Panc1 (cell line): ENCODE data around the gene ZFYVE27. TPM values are rescaled to one million over a fixed set of nuclear protein-coding genes. Genes with fewer than 3 reads are reported as not detected.

Source experiments
- ATAC-seq: fragments of 200-7000 bp; cut with Tn5 transposase; 2 replicates; pipeline ENCODE4 v1.9.1; 2020; ENCODE audit warnings: mild to moderate bottlenecking, moderate library complexity
- Bru-seq: library from RNA; stranded (reverse); fragments of 400-500 nt; gene quantifications from one replicate; lab custom pipeline; 2021; lab: Mats Ljungman, UMichigan
- BruChase-seq, 2 experiments: library from RNA; stranded (reverse); fragments of 400-500 nt; gene quantifications; one replicate each; lab custom pipeline; 2021; lab: Mats Ljungman, UMichigan
- BruUV-seq: library from RNA; stranded (reverse); fragments of 400-500 nt; replicated peaks from 2 replicates; lab custom pipeline; 2021; lab: Mats Ljungman, UMichigan
- CTCF ChIA-PET: fragments of 300-600 bp; sonication (Branson Sonifier 250); formaldehyde crosslinking; loops from one replicate; lab custom pipeline; 2022; ENCODE audit warnings: antibody characterized with exemption; lab: Charles Lee
- POLR2A ChIA-PET: fragments of 300-600 bp; sonication (Branson Sonifier 250); formaldehyde crosslinking; loops from one replicate; lab custom pipeline; 2022; ENCODE audit warnings: antibody characterized with exemption; lab: Charles Lee
- DNase-seq: peaks from one replicate; pipeline ENCODE4 v3.0.0-alpha.2; 2010; ENCODE audit warnings: low read depth, low spot score
- H3K27ac ChIP-seq: 2 replicates; pipeline ENCODE4 v1.5.1; 2011; ENCODE audit warnings: mild to moderate bottlenecking, low read length, inconsistent platforms
- H3K27me3 ChIP-seq: fragments of 200-500 bp; sonication (Bioruptor generic); 2 replicates; pipeline ENCODE4 v1.6.0; 2014; ENCODE audit warnings: low read length, inconsistent platforms; ENCODE audit not compliant: control insufficient read depth, insufficient read depth
- H3K36me3 ChIP-seq: fragments of 200-500 bp; sonication (Bioruptor generic); 2 replicates; pipeline ENCODE4 v1.5.1; 2014; ENCODE audit warnings: inconsistent platforms, mild to moderate bottlenecking, low read length, moderate library complexity; ENCODE audit not compliant: control insufficient read depth, insufficient read depth
- H3K4me1 ChIP-seq: 2 replicates; pipeline ENCODE4 v1.5.1; 2011; ENCODE audit warnings: inconsistent platforms, mild to moderate bottlenecking, low read length, moderate library complexity; ENCODE audit not compliant: control insufficient read depth, insufficient read depth
- H3K4me3 ChIP-seq, 2 experiments: 2 replicates each; pipeline ENCODE4 v1.5.1; 2011 to 2012; ENCODE audit warnings: low read depth in 2 of 2, low read length in 2 of 2, mild to moderate bottlenecking in 2 of 2, inconsistent platforms in 1 of 2, moderate library complexity in 1 of 2
- H3K9me3 ChIP-seq: fragments of 200-500 bp; sonication (Bioruptor generic); 2 replicates; pipeline ENCODE4 v1.5.1; 2014; ENCODE audit warnings: low read depth, mild to moderate bottlenecking, inconsistent platforms, low read length, moderate library complexity; ENCODE audit not compliant: control insufficient read depth, insufficient read depth
- POLR2AphosphoS5 ChIP-seq: IDR thresholded peaks from 2 replicates; pipeline ENCODE4 v1.6.1; 2012; ENCODE audit warnings: mild to moderate bottlenecking, low read depth, low read length, moderate library complexity
- SIN3A ChIP-seq: IDR thresholded peaks from 2 replicates; pipeline ENCODE4 v1.6.1; 2012; ENCODE audit warnings: low read depth, mild to moderate bottlenecking, low read length, moderate library complexity, borderline replicate concordance; ENCODE audit not compliant: insufficient read depth
- TCF7L2 ChIP-seq: IDR thresholded peaks from 2 replicates; pipeline ENCODE4 v1.6.1; 2011; ENCODE audit warnings: mild to moderate bottlenecking, low read depth, low read length, inconsistent platforms
- in situ Hi-C: cut with HindIII; loops from 2 replicates; pipeline ENCODE4 v1.10.0; 2016; ENCODE audit warnings: low sequenced_read_pairs, low pct_unique_long_range_greater_than_20kb
- intact Hi-C: fragments of 100-400 bp; cut with micrococcal nuclease; formaldehyde crosslinking; loops from one replicate; pipeline ENCODE4 v1.10.0; 2022; ENCODE audit not compliant: unreplicated experiment
- long read RNA-seq: library from polyadenylated mRNA; unstranded; transcript quantifications from one replicate; pipeline ENCODE4 v2.0.0, GENCODE V29; 2021; ENCODE audit not compliant: unreplicated experiment
- polyA plus RNA-seq: library from polyadenylated mRNA; unstranded; fragments of >200 nt; gene quantifications from one replicate; pipeline ENCODE4 v1.2.1, GENCODE V29; 2012; ENCODE audit warnings: missing spikeins; ENCODE audit not compliant: insufficient read length
- total RNA-seq: library from RNA; stranded (reverse); gene quantifications from one replicate; pipeline ENCODE4 v1.2.1, GENCODE V29; 2021; ENCODE audit not compliant: unreplicated experiment
- TF ChIP-seq, protein P1 (sequence below), 2 experiments: IDR thresholded peaks; 2 replicates each; pipeline ENCODE4 v1.6.1; 2011 to 2012; ENCODE audit warnings: low read depth in 2 of 2, control low read depth in 1 of 2, low read length in 1 of 2, mild to moderate bottlenecking in 1 of 2, moderate library complexity in 1 of 2; ENCODE audit not compliant: insufficient read depth in 1 of 2
- TF ChIP-seq, protein P2 (sequence below): fragments of 450-650 bp; IDR thresholded peaks from 2 replicates; pipeline ENCODE4 v1.5.1; 2017; ENCODE audit warnings: mild to moderate bottlenecking

Gene ZFYVE27, protein sequence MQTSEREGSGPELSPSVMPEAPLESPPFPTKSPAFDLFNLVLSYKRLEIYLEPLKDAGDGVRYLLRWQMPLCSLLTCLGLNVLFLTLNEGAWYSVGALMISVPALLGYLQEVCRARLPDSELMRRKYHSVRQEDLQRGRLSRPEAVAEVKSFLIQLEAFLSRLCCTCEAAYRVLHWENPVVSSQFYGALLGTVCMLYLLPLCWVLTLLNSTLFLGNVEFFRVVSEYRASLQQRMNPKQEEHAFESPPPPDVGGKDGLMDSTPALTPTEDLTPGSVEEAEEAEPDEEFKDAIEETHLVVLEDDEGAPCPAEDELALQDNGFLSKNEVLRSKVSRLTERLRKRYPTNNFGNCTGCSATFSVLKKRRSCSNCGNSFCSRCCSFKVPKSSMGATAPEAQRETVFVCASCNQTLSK
- total RNA-seq (37.9 TPM), Bru-seq, nascent RNA (percentile 90 among the genes with signal in this experiment), BruChase-seq, experiment 1, labeled RNA remaining after a 2-hour chase (percentile 94 among the genes with signal in this experiment), BruChase-seq, experiment 2, labeled RNA remaining after a 6-hour chase (percentile 83 among the genes with signal in this experiment)
- 27.8 TPM for polyA plus RNA-seq
- long read RNA-seq, partial matches to known transcripts: 10 of 143 reads
- long read RNA-seq, other reads (novel, unspliced or antisense): 123 of 143 reads

DNA sequence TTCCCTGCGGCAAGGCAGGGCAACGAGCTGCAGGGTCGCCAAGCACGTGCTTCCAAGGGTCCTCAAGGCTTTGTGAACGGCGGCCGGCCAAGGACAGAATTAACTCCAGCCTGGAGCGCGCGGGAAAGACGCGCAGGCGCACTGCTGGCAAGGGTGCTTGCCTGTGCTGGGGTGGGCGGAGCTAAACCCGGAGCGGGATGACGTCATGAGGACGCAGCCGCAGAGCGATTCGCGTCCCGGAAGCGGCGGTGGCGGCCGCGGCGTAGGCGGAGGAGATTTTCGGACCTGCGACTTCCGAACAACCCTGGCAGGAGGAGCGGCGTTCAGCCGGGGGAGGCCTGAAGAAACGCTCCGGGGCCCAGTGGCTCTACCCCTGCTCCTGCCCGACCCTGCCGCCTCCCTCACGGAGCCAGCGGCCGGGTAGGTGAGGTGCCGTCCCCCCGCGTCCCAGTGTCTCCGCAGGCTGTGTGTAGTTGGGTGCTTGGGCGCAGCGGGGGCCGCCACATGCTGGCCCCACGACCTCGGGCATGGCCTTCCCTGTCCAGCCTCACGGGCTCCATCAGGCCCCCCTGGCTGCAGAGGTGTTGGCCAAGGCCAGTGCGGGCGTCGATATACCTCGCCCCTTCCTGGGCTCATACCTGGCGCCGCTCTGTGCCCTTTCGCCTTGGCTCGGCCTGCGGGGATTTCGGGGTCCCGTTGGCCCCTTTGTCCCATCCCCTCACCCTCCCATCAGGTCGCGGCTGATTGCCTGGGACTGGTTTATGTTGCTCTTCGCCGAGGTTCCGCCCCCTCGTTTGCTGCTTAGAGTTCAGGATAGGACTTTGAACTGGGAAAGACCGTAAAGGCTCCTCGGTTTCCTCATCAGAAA is at the start of gene ZFYVE27:
Gene ZFYVE27 (plus strand): TSS at position 227 of the 868 bp plus-strand sequence. CDS start 1,350 bp downstream, outside the sequence.
- peak; percentile 95 for ATAC-seq
- peaks cover 15% of the 10 kb centered on the region for H3K36me3 ChIP-seq
- H3K9me3 ChIP-seq: no peaks in the 10 kb centered on the region; the same call in 1 of the 2 replicates
- TF ChIP-seq TCF7L2: no peak
- TF ChIP-seq POLR2AphosphoS5: peak; percentile 94
- TF ChIP-seq SIN3A: 0 out of 2 replicates have a peak, but pooled peaks have one; percentile 94
- TF ChIP-seq, protein P1, sequence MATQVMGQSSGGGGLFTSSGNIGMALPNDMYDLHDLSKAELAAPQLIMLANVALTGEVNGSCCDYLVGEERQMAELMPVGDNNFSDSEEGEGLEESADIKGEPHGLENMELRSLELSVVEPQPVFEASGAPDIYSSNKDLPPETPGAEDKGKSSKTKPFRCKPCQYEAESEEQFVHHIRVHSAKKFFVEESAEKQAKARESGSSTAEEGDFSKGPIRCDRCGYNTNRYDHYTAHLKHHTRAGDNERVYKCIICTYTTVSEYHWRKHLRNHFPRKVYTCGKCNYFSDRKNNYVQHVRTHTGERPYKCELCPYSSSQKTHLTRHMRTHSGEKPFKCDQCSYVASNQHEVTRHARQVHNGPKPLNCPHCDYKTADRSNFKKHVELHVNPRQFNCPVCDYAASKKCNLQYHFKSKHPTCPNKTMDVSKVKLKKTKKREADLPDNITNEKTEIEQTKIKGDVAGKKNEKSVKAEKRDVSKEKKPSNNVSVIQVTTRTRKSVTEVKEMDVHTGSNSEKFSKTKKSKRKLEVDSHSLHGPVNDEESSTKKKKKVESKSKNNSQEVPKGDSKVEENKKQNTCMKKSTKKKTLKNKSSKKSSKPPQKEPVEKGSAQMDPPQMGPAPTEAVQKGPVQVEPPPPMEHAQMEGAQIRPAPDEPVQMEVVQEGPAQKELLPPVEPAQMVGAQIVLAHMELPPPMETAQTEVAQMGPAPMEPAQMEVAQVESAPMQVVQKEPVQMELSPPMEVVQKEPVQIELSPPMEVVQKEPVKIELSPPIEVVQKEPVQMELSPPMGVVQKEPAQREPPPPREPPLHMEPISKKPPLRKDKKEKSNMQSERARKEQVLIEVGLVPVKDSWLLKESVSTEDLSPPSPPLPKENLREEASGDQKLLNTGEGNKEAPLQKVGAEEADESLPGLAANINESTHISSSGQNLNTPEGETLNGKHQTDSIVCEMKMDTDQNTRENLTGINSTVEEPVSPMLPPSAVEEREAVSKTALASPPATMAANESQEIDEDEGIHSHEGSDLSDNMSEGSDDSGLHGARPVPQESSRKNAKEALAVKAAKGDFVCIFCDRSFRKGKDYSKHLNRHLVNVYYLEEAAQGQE (IDR thresholded peaks at IDR 0.05; ENCODE audit: insufficient read depth in 1 of 2, low read depth in 2 of 2, low read length in 1 of 2): 0 out of 4 replicates have a peak, but pooled peaks of 1 of the 2 experiments have one; percentile 25
- peaks cover 4% of the 10 kb centered on the region; the same call in 1 of the 2 replicates for H3K4me1 ChIP-seq
- peak within 1 kb of the TSS; percentile 92 for H3K27ac ChIP-seq
- H3K4me3 ChIP-seq: peak within 1 kb of the TSS; percentile 70 to 87
- POLR2A ChIA-PET: interaction anchor here (0.6 to 1.2 kb wide), 6 partner anchors 13 to 392 kb away, joined by 3 to 8 read pairs (median 3); no protein-coding TSS in a partner anchor
- CTCF ChIA-PET: interaction anchor here (1.1 kb wide), 1 partner anchor 28 kb away, joined by 3 read pairs; no protein-coding TSS in a partner anchor
- no TSS peak for BruUV-seq
- in situ Hi-C loops (no loop called here), intact Hi-C loops (no loop called here)
- DNase-seq: peak; percentile 80
- H3K27me3 ChIP-seq: no peaks in the 10 kb centered on the region

DNA sequence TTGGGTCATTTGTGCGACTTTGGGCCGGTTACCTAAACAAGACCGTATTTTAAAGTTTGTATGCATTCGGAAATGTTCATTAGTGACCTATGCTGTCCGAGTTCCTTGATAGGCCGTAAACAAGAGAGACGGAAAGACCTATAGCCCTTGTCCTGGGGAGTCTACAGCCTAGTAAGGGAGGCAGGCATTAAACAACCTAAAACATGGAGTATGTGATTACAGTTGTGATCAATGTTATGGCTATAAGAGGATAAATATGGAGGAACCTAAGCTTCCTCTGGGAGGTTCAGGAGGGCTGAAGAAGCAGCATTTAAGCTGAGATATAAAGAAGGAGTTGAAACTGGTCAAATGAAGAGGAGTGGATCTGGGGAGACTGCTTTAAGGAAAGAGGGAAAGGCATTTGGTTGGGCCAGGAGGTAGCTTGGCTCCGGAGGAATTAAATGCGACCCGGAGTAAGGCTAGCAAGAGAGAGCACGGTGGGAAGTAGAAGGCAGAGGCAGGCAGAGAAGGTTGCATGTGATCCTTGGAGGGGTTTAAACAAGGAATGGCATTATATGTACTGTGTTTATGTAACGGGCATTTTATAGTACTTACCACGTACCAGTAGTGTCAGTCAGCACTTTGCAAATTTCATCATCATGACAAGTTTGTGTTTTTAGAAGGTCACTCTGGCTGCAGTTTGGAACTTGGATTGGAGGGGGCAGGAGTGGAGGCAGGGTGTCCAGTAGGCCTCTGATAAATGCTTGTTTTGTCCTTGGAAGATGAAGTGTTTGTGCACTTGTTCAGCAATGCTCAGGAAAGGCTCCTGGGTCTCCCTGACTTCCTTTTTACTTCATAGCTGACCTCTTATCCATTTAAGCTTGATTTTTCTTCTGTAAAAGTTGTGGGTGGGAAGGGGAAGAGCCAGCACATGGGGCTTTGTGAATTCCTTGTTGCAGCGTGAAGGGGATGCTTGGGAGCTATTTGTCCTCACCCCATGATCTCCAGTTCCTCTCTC is 48.8 kb upstream of the ZFYVE27 start:
- in situ Hi-C loops (loop anchor here (5.0 kb wide), 1 partner anchor 39 kb away; no protein-coding TSS in a partner anchor), intact Hi-C loops (no loop called here)
- ChIA-PET CTCF (interaction anchor here (1.7 to 2.2 kb wide), 3 partner anchors 12 to 22 kb away, joined by 7 to 13 read pairs (median 12); no protein-coding TSS in a partner anchor), POLR2A (interaction anchor here (0.6 kb wide), 1 partner anchor 1899 kb away, joined by 3 read pairs; no protein-coding TSS in a partner anchor)
- ATAC-seq: no peak
- no peaks in the 10 kb centered on the region for H3K9me3 ChIP-seq
- DNase-seq: no peak
- H3K27ac ChIP-seq: peak overlapping the region; percentile 95
- H3K4me3 ChIP-seq: peak overlapping the region; percentile 72 to 73
- peaks cover 35% of the 10 kb centered on the region for H3K4me1 ChIP-seq
- H3K36me3 ChIP-seq: no peaks in the 10 kb centered on the region
- no peaks in the 10 kb centered on the region for H3K27me3 ChIP-seq
- BruUV-seq: no TSS peak
- TF ChIP-seq POLR2AphosphoS5 (no peak), TCF7L2 (no peak), SIN3A (no peak)
- TF ChIP-seq, protein P2, sequence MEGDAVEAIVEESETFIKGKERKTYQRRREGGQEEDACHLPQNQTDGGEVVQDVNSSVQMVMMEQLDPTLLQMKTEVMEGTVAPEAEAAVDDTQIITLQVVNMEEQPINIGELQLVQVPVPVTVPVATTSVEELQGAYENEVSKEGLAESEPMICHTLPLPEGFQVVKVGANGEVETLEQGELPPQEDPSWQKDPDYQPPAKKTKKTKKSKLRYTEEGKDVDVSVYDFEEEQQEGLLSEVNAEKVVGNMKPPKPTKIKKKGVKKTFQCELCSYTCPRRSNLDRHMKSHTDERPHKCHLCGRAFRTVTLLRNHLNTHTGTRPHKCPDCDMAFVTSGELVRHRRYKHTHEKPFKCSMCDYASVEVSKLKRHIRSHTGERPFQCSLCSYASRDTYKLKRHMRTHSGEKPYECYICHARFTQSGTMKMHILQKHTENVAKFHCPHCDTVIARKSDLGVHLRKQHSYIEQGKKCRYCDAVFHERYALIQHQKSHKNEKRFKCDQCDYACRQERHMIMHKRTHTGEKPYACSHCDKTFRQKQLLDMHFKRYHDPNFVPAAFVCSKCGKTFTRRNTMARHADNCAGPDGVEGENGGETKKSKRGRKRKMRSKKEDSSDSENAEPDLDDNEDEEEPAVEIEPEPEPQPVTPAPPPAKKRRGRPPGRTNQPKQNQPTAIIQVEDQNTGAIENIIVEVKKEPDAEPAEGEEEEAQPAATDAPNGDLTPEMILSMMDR: no peak
- TF ChIP-seq, protein P1 (IDR thresholded peaks at IDR 0.05; ENCODE audit: insufficient read depth in 1 of 2, low read depth in 2 of 2, low read length in 1 of 2): no peak
